M059J (cell line): ENCODE data around the gene CDH13. TPM values are rescaled to one million over a fixed set of nuclear protein-coding genes. Genes with fewer than 3 reads are reported as not detected.
A peak's percentile ranks its signal among the peaks of the same experiment; 100 is the strongest.

Source experiments
- DNase-seq: peaks from one replicate; pipeline ENCODE4 v3.0.0-alpha.2; 2012; ENCODE audit warnings: low read depth
- total RNA-seq: library from RNA; depleted of rRNA; stranded (reverse); fragments of >200 nt; shearing (Covaris generic); gene quantifications from 2 replicates; pipeline ENCODE4 v1.2.3, GENCODE V29; 2014

Gene CDH13
- total RNA-seq, 1 experiment from 2014 or later = 61.5 TPM

DNA sequence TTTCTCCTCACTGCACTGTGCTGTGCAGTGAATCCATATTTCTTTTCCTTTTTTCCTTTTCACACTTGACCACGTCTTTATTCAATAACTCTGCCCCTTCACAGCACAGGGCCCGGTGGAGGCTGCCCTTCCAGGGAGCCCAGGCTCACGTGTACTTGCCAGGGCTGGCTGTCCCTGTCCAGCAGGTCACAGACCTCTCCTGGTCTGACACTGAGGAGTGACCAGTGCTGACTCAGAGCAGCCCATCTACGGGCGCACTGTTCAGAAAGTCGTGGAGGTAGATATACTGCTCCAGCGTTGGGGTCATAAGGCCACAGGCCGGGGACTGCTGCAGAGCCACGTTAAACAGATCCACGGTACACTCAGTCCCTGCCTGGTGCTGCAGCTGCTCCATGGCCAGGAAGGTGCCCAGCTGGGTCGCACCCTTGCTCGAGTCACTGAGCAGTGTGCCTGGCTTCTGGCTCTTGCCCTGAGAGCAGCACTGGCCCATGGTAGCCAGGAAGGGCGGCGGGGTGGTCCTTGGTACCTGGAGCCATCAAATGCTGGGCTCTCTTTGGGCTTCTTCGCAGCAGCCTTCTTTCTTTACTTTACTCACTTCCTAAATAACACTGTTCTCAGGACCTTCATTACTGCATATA, 531.7 kb downstream of the CDH13 start:
- peak; percentile 29 for DNase-seq

DNA sequence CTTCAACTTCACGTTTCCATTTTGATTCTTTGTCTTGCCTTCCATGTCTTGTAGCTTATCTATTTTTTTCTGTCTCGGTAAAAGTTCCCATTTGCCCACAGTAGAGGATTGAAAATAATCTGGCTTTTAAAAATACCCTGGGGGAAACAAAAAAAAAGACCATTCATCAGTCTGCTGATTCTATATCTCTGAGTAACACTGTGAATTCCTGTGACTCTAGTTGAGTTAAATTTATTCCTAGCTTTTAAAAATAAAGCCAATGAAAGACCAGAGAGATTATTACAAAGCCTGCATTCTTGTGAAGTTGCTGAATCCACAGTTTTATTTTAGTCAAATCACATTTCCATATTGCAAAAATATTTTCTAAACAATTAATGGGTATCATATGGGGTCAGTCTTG, 532.3 kb downstream of the CDH13 start:
- DNase-seq = no peak

DNA sequence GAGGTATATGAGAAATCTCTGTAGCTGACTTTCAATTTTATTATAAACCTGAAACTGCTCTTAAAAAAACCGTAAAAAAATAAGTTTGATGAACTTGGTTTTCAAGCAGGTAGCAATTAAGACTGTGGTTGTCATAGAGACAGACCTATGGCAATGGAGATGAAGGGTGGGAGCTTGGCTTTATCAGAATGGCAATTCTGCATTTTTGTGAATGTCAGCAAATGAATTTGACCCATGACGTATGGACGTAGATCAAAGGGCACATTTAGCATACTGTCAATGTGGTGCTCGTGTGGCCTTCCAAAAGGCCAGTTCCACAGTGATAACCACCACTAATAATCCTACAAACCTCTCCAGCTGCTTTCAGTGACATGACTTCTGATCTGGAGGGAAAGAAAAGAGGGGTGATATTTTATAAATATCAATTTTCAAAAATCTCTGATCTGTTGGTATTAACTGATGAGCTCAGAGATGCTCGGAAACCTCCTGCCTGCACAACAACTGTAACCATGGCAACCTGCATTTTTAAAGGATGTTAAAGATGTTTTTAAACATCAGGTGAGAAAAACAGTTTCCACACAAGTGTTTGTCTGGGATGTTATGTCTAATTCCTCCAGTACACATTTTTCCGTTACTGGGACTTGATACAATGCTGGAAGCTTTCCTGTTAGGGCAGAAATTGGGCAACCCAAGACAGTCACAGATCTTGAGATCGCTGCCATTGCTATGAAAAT, 533.7 kb downstream of the CDH13 start:
- DNase-seq = no peak

DNA sequence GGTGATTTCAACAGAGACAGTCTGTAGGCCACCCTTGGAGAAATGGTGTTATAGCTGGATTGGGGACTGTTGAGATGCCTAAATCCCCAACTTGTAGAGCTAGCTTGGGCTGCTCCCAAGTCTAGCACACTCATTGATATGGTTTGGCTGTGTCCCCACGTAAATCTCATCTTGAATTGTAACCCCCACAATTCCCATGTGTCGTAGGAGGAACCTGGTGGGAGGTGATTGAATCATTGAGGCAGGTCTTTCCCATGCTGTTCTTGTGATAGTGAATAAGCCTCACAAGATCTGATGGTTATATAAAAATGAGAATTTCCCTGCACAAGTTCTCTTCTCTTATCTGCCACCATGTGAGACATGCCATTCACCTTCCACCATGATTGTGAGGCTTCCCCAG, 536.0 kb downstream of the CDH13 start:
- DNase-seq = no peak

DNA sequence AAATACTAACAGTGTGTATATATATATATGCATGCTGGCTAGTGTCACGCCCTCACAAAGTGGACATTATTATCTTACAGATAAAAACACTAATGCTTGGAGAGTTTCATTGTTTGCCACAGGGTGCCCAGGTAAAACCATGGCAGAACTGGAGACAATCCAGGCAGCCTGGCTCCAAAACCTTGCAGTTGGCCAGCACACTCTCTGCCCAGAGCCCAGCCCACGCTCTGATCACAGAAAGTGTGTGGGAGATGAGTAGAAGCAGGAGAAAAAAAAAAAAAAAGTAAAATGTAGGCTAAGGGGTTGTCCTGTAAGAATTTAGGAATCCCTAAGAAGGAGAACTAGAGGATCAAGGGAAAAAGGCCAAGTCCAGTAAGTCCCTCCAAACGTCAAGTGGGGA, 538.0 kb downstream of the CDH13 start:
- DNase-seq = no peak

DNA sequence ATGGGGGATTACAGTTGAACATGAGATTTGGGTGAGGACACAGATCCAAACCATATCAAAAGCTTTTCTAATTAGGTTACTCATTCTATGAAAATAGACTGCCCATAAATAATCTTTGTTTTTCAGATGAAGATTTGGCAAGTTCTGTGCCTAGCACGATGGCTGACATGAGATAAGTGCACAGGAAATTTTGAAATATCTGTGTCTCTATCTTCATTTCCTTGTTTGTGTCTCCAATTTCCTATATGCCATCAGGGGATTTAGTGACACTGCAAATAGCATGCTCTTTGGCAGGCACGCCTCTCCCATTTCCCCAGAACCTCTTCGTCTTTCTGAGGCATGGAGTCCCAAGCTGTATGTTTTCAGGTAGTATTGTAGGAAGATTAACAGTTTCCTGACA, 544.6 kb downstream of the CDH13 start:
- no peak for DNase-seq

DNA sequence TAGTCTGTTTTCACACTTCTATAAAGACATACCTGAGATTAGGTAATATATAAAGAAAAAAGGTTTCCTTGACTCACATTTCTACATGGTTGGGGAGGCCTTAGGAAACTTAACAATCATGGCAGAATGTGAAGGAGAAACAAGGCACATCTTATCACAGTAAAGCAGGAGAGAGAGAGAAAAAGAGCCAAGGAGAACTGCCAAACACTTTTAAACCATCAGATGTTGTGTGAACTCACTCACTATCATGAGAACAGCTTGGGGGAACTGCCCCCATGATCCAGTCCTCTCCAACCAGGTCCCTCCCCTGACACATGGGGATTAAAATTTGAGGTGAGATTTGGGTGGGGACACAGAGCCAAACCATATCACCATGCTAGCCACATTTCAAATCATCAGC, 547.9 kb downstream of the CDH13 start:
- no peak for DNase-seq

DNA sequence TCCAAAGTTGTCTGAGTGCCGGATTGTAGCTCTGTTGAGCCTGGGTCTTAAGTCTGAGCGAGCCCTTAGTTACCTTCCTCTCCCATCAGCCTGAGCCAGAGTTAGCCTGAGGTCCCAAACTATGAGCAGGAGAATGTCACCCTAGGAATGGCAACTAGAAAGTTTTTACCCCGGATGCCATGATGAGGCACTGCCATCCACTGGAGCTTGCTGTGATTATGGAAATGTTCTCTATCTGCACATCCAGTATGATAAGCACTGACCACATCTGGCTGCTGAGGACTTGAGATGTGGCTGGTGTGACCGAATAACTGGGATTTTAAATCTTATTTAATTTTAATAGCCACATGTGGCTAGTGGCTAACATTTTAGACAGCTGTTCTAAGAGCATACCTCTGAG, 550.0 kb downstream of the CDH13 start:
- DNase-seq = peak; percentile 17

DNA sequence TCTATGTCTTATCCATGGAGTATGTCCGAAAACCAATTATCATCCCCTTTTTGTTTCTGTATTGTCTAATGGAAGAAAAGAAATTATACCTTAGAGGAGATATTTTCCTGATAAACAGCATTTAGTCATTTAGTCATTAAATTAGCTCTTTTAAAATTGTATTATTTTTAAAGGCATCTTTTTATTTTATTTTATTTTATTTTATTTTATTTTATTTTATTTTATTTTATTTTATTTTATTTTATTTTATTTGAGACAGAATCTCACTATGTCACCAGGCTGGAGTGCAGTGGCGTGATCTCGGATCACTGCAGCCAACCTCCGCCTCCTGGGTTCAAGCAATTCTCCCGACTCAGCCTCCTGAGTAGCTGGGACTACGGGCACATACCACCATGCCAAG, 559.1 kb downstream of the CDH13 start:
- no peak for DNase-seq

DNA sequence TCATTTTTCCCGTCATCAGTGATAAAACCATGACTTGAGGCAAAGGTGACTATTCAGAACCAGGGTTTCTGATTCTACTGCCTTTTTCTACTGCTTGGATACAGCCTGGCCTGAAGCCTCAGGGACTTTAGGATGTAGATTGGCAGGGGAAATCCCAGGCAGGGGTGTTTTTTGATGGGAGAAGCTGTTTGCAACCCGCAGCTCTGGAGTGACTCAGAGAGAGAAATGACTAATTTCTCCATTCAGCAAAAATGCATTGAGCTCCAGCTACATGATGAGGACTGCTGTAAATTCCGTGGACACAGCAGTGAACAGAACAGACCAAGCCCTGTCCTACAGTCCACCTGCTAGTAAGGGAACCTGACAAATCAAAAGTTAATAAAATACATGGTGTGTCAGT, 560.6 kb downstream of the CDH13 start:
- peak; percentile 89 for DNase-seq

DNA sequence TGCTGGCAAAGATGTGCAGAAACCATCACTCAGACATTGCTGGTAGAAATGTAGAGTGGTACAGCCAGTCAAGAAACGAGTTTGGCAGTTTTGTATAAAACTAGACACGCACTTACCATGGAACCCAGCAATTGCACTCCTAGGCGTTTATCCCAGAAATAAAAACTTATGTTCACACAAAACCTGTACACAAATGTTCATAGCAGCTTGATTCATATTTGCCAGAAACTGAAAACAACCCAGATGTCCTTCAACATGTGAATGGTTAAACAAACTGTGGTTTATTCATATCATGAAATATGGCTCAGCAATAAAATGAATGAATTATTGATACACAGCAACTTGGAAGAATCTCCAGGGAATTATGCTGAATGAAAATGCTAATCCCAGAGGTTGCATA, 570.0 kb downstream of the CDH13 start:
- no peak for DNase-seq

DNA sequence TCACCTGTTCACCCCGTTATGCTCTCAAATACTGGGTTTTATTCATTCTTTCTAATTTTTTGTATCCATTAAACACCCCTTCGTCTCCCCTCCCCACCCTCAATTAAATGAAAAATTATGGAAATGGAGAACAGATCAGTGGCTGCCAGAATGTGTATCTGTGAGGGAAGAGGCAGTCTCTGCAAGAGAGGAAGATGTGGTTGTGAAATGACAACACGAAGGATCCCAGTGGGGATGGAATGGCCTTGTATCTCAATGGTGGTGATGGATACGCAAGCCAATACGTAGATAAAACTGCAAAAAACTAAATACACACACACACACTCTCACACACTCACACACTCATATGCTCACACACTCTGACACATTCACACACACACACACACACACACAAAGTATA, 570.7 kb downstream of the CDH13 start:
- DNase-seq = no peak

DNA sequence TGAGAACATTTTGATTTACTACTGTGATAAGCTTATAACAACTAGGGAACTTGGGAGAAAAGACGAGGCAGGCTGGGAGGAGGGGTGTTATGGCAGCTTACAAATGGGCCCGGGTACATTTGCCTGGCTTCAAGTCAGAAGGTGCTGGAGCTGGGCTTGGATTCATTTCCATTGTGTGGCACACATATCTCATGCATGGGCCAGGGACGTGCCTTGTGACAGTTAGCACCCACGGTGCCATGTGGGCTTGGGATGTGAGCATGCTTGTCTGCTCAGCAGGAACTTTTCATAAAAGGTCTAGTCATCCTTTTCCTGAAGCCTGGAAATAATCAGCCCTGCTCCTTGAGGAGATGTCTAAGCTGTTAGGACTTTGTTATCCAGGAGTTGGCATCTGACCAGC, 572.2 kb downstream of the CDH13 start:
- DNase-seq = no peak

DNA sequence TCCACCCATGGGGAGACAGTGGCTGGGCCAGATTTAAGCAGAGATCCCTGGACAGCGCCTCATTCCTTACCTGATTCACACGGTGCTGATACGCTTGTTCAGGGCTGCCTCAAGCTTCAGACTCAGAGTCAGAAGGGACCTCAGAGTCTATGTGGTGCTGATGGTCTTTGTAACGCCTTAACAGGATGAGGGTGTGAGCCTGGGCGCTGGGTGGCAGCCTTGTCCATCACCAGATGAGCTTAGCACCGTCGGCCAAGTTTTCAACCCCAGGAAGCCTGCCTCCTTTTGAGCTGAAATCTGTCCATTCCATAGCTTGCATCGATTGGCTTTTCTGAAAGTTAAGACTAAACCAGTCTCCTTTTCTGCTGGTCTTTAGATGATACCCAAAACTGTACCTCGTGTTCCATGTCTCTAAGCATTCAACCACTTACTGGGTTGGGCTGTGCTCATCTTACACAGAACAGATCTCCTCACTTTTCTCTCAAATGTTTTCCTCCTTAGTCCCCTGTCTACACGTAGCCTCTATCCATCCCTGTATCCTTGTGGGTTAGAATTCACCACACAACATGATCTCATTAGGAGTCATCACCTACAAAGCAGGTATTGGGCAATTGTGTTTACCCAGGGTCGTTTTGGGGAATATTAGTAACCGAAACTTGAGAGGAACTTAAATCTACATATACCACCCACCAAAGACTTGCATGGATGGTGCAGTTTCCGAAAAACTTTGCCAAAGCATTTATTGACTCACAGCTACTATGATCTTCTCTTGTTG, 573.4 kb downstream of the CDH13 start:
- DNase-seq = peak; percentile 73

DNA sequence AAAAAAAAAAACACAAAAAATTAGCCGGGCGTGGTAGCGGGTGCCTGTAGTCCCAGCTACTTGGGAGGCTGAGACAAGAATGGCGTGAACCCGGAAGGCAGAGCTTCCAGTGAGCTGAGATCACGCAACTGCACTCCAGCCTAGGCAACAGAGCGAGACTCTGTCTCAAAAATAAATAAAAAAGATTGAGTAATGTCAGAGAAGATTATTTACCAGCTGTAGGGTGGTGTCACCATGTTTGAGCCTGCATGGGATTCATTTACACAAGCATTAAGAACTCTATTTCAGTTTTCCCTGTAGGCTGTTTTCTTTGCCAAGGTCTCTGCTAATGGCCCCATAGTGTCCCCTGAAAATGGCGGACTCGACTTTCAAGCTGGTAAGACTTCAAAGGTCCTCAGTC, 575.0 kb downstream of the CDH13 start:
- DNase-seq = no peak

DNA sequence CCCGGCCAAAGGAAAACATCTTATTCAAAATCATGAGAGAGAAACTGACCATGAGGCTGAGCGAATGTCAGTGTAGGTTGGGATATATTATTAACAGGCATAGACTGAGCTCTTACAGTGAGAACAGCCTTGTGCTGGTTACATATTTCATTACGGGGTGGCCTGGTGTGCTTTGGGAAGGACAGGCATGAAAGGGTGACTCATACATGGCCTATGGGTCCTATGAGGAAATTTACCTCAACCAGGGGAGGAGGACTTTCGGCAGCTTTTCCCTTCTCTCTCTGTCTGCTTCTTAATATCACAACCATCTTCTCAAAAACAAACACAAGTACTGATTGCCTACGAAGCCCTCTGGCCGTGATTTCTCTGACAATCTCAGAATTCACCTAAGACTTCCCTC, 579.1 kb downstream of the CDH13 start:
- DNase-seq = peak; percentile 40

DNA sequence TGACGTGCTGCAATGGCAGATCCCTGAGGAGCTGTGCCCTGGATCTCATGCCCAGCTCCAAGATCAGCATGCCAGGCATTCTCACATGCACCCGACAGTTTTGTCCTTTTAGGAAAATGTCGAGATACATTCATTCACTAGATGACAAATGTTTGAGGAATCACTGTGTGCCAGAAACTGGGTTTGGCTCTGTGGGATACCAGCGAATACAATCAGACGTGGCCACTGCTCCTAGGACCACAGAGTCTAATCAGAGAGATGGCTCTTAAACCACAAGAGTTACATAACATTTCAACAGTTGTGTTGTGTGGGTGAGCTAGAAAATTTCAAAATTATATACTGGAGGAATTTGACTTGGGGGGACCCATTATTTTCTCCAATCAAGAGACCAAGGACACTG, 579.7 kb downstream of the CDH13 start:
- DNase-seq = peak; percentile 70

DNA sequence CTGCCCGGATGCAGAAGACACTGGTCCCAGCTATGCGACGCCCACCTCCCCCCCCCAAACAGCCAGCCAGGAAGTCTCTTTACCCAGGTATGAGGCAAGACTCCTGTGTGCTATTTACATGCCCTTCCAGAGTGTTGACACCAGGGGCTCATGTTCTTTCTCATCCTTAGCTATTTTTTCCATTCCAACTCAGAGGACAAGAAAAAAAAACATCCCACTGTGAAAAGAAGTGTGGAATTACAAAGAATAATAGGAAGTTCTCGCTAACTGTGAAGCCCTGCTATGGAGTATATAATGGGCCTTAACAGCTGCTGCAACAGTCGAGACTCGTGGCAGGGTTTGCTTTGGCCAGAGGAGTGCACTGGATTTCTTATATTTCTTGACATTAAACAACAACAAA, 584.9 kb downstream of the CDH13 start:
- DNase-seq = no peak

DNA sequence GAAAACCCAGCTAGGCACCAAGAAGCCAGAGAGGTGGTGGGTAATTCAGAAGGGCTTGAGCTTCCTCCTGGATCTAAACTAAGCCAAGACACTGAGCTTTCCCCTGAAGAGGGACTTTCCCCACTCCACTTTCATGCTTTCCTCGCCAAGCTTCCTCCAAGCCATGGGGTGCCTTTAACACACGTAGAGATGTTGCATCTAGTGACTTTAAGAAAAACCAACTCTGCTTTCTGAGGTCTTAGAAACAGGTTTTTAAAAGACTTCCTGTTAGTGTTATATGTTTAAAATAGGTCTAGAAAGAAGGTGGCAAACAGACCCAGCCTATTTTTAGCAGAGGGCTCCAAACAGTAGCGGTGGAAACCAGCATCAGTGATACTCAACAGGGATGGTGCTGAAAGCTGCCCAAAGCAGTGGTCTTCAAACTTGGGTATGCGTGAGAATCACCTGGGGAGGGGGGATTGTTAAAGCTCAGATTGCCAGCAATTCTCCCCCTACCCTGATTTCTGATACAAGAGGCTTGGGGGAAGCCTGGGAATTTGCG, 585.6 kb downstream of the CDH13 start:
- DNase-seq = no peak

DNA sequence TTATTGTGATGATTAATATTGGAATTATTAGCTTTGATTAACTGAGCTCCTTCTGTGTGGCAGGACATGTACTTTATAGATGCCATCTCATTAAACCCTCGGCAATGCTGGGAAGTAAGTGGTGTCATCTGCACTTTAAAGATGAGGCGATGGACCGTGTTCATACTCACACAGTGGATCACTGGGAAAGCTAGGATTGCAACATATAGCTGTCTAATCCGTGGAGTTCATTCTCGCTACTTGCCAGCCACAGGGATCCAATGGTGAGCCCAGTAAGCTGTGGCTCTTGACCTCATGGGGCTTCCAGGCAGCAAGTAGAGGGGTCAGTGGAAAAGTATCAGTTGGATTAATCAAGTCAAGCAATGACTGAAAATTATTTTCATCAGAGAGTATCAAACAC, 587.9 kb downstream of the CDH13 start:
- no peak for DNase-seq

DNA sequence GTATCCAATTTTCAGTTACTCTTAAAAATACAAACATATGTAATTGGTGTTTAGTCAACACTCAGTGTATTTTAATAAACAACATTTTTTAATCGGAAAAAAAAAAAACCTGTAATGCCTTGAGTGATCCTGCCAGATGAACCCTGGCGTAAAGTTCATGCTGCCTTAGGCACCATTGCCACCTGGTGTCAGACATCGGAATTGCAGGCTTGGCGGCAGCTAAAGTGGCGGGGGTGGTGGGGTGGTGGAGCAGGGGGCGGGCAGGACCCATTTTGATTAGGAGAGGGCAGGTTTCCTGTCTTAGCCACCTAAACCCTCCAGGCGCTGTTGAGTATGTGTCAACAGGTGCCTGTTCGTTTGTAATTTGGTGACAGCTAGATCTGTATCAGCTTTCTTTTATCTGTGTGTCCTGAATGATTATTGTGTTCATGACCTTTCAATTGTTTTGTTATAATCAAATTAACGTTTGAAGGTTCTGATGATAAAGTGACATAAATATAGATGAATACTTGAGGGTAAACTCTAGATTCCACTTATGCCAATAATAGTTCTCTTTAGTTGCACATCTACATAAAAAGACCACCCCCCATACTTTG, 588.7 kb downstream of the CDH13 start:
- no peak for DNase-seq

DNA sequence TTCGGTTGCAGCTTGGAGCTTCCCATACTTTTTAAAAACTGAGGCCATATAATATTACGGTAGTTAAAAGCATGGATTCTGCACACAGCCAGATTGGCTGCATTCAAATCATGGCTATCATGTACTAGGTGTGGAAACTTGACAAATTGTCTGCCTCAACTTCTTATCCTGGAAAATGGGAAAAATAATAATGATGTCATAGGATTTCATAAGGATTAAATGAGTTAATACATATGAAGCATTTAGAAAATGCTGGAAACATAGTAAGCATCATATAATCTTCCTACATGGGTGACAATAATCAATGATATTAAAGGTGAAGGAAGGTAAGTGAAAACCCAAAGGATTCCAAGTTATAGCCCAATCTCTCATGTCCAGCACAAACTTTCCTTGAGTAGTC, 592.5 kb downstream of the CDH13 start:
- DNase-seq = no peak
